ENCODE data around the gene ELFN1.

The ELFN1 gene

GRCh38 chr7:1735806-1736483 lies 65.9 kb downstream of the ELFN1 start:
- no peak overlapping the region for H3K4me3 ChIP-seq (ENCODE audit: low read depth, low read length)
- TF ChIP-seq CTCF (IDR thresholded peaks at IDR 0.05; ENCODE audit: borderline replicate concordance, insufficient read depth, low read depth, low read length): no peak

GRCh38 chr7:1736484-1736817 lies 66.4 kb downstream of the ELFN1 start:
- TF ChIP-seq CTCF (IDR thresholded peaks at IDR 0.05; ENCODE audit: borderline replicate concordance, insufficient read depth, low read depth, low read length): no peak
- no peak overlapping the region for H3K4me3 ChIP-seq (ENCODE audit: low read depth, low read length)

GRCh38 chr7:1736830-1737229 lies 66.8 kb downstream of the ELFN1 start:
- TF ChIP-seq CTCF (IDR thresholded peaks at IDR 0.05; ENCODE audit: borderline replicate concordance, insufficient read depth, low read depth, low read length): no peak
- no peak overlapping the region for H3K4me3 ChIP-seq (ENCODE audit: low read depth, low read length)

- TF ChIP-seq CTCF (IDR thresholded peaks at IDR 0.05; ENCODE audit: borderline replicate concordance, insufficient read depth, low read depth, low read length): no peak
- no peak overlapping the region for H3K4me3 ChIP-seq (ENCODE audit: low read depth, low read length)
Observed at GRCh38 chr7:1737523-1737922, 67.4 kb downstream of the ELFN1 start.

- TF ChIP-seq CTCF (IDR thresholded peaks at IDR 0.05; ENCODE audit: borderline replicate concordance, insufficient read depth, low read depth, low read length): no peak
- no peak overlapping the region for H3K4me3 ChIP-seq (ENCODE audit: low read depth, low read length)
Observed at GRCh38 chr7:1737956-1738355, 67.9 kb downstream of the ELFN1 start.

GRCh38 chr7:1738511-1738910 lies 68.4 kb downstream of the ELFN1 start:
- TF ChIP-seq CTCF (IDR thresholded peaks at IDR 0.05; ENCODE audit: borderline replicate concordance, insufficient read depth, low read depth, low read length): no peak
- no peak overlapping the region for H3K4me3 ChIP-seq (ENCODE audit: low read depth, low read length)

GRCh38 chr7:1738956-1739355 lies 68.9 kb downstream of the ELFN1 start:
- H3K4me3 ChIP-seq (ENCODE audit: low read depth, low read length): no peak overlapping the region
- TF ChIP-seq CTCF (IDR thresholded peaks at IDR 0.05; ENCODE audit: borderline replicate concordance, insufficient read depth, low read depth, low read length): no peak
